K562 (cell line): Measurements from ENCODE around the gene CCDC85C. TPM values are rescaled to one million over a fixed set of nuclear protein-coding genes. Genes with fewer than 3 reads are reported as not detected.

Source experiments
- ATAC-seq: fragments of 200-7000 bp; cut with Tn5 transposase; 3 replicates; pipeline ENCODE4 v1.9.1; 2020; ENCODE audit warnings: moderate library complexity
- BruUV-seq: library from RNA; stranded (reverse); fragments of 400-500 nt; replicated peaks from 2 replicates; lab custom pipeline; 2021; lab: Mats Ljungman, UMichigan
- CTCF ChIA-PET: fragments of 300-600 bp; formaldehyde crosslinking; extraction: SDS; loops from one replicate; lab custom pipeline; 2021; ENCODE audit warnings: low intra/inter-chr PET ratio; lab: Yijun Ruan, JAX
- POLR2A ChIA-PET: fragments of 300-600, 350-650 bp; sonication (Branson Sonifier 250); formaldehyde crosslinking; extraction: SDS; loops from one replicate; lab custom pipeline; 2021; ENCODE audit warnings: antibody characterized with exemption, inconsistent platforms; lab: Yijun Ruan, JAX
- DNase-seq, 4 experiments: peaks; one replicate each; pipeline versions ENCODE4 v3.0.0 to v3.0.0-alpha.2; 2011 to 2018; ENCODE audit warnings: low spot score in 3 of 4, mixed read lengths in 3 of 4; ENCODE audit errors: extremely low read depth in 1 of 4
- FAIRE-seq: peaks from 2 replicates; lab custom pipeline; 2011; peaks lifted over from hg19 to GRCh38; lab: Jason Lieb, UNC
- H2AFZ ChIP-seq: 2 replicates; pipeline ENCODE4 v1.6.0; 2011; ENCODE audit warnings: low read depth, low read length, control low read depth, inconsistent platforms
- H3K27ac ChIP-seq: fragments of 200-600 bp; 3 replicates; pipeline ENCODE4 v1.8.0; 2011; ENCODE audit warnings: low read depth, mild to moderate bottlenecking, control low read depth, inconsistent platforms, low read length, moderate library complexity, mixed read lengths; ENCODE audit errors: extremely low read depth
- H3K27me3 ChIP-seq, 2 experiments: fragments of 300-600 bp in 1 of 2; 2 replicates in 1 of 2; 3 replicates in 1 of 2; pipeline versions ENCODE4 v1.6.0 to v1.8.0; 2011; ENCODE audit warnings: inconsistent platforms in 2 of 2, low read length in 2 of 2, mild to moderate bottlenecking in 1 of 2, mixed read lengths in 1 of 2, moderate library complexity in 1 of 2; ENCODE audit not compliant: control insufficient read depth in 2 of 2, insufficient read depth in 2 of 2
- H3K36me3 ChIP-seq: fragments of 300-600 bp; 3 replicates; pipeline ENCODE4 v1.8.0; 2011; ENCODE audit warnings: mild to moderate bottlenecking, low read length, inconsistent platforms; ENCODE audit not compliant: control insufficient read depth, insufficient read depth
- H3K4me1 ChIP-seq, 2 experiments: fragments of 200-600 bp in 1 of 2; replicated peaks in 1 of 2; 2 replicates in 1 of 2; 3 replicates in 1 of 2; pipeline versions ENCODE4 v1.5.1 to v1.8.0; 2011; ENCODE audit warnings: inconsistent platforms in 2 of 2, low read length in 2 of 2, mild to moderate bottlenecking in 1 of 2, mixed read lengths in 1 of 2, moderate library complexity in 1 of 2; ENCODE audit not compliant: control insufficient read depth in 2 of 2, insufficient read depth in 2 of 2
- H3K4me2 ChIP-seq: 2 replicates; pipeline ENCODE4 v1.6.1; 2011; ENCODE audit warnings: low read length, control low read depth, inconsistent platforms, mixed read lengths; ENCODE audit not compliant: insufficient read depth
- H3K4me3 ChIP-seq: fragments of 200-600 bp; sonication (generic), shearing (Covaris generic); 2 replicates; pipeline ENCODE4 v1.5.1; 2016; ENCODE audit warnings: control low read depth, inconsistent platforms
- H3K79me2 ChIP-seq: fragments of 200-600 bp; 3 replicates; pipeline ENCODE4 v1.8.0; 2011; ENCODE audit warnings: low read length, inconsistent platforms; ENCODE audit not compliant: control insufficient read depth, insufficient read depth
- H3K9ac ChIP-seq, 2 experiments: 2 replicates each; pipeline versions ENCODE4 v1.6.0 to v1.6.1; 2011; ENCODE audit warnings: low read depth in 2 of 2, low read length in 2 of 2, control low read depth in 1 of 2, inconsistent platforms in 1 of 2, mild to moderate bottlenecking in 1 of 2, mixed read lengths in 1 of 2; ENCODE audit not compliant: insufficient read depth in 1 of 2
- H3K9me1 ChIP-seq: one replicate; pipeline ENCODE4 v1.6.0; 2011; ENCODE audit warnings: inconsistent platforms, mild to moderate bottlenecking, low read length, moderate library complexity; ENCODE audit not compliant: control insufficient read depth, insufficient read depth
- H3K9me3 ChIP-seq: replicated peaks from 2 replicates; pipeline ENCODE4 v1.5.1; 2011; ENCODE audit warnings: low read depth, low read length, inconsistent platforms; ENCODE audit not compliant: control insufficient read depth, insufficient read depth
- H4K20me1 ChIP-seq: replicated peaks from 2 replicates; pipeline ENCODE4 v1.6.1; 2011; ENCODE audit warnings: low read length, inconsistent platforms, mixed read lengths; ENCODE audit not compliant: control insufficient read depth, insufficient read depth
- CSDE1 ChIP-seq, 2 experiments: fragments of 450-650 bp; IDR thresholded peaks; 2 replicates each; pipeline ENCODE4 v1.6.1; 2016; ENCODE audit warnings: mild to moderate bottlenecking in 1 of 2
- ELF4 ChIP-seq: fragments of 450-650 bp; formaldehyde crosslinking; IDR thresholded peaks from 2 replicates; pipeline ENCODE4 v1.4.0; 2022; ENCODE audit warnings: missing genetic modification characterization
- HNRNPH1 ChIP-seq: fragments of 200-400 bp; formaldehyde crosslinking; optimal IDR thresholded peaks from 2 replicates; pipeline ENCODE3; 2017; ENCODE audit warnings: low read depth, mild to moderate bottlenecking, low read length, moderate library complexity
- KAT7 ChIP-seq: sonication (generic); formaldehyde crosslinking; IDR thresholded peaks from 2 replicates; pipeline ENCODE4 v1.8.0; 2022; ENCODE audit warnings: missing genetic modification reagents, mild to moderate bottlenecking, borderline replicate concordance
- NRF1 ChIP-seq, 2 experiments: fragments of 450-650 bp; IDR thresholded peaks in 1 of 2; conservative IDR thresholded peaks in 1 of 2; 2 replicates each; pipeline ENCODE4 v1.6.1; 2014; ENCODE audit warnings: mild to moderate bottlenecking in 2 of 2
- PATZ1 ChIP-seq: fragments of 250-450 bp; sonication (Bioruptor Pico); IDR thresholded peaks from 2 replicates; pipeline ENCODE4 v1.5.0; 2020; ENCODE audit warnings: mild to moderate bottlenecking, borderline replicate concordance
- RERE ChIP-seq: sonication (generic); formaldehyde crosslinking; IDR thresholded peaks from 2 replicates; pipeline ENCODE4 v1.8.0; 2023; ENCODE audit warnings: missing genetic modification reagents, mild to moderate bottlenecking, borderline replicate concordance
- SAP30 ChIP-seq: fragments of 200-600 bp; sonication (generic); IDR thresholded peaks from 2 replicates; pipeline ENCODE4 v1.6.1; 2012; ENCODE audit warnings: borderline replicate concordance, low read depth, mild to moderate bottlenecking, moderate library complexity, low read length, control low read depth, inconsistent platforms; ENCODE audit not compliant: insufficient read depth, poor library complexity, severe bottlenecking
- SLC30A9 ChIP-seq: fragments of 250-450 bp; sonication (Bioruptor Pico); IDR thresholded peaks from 2 replicates; pipeline ENCODE4 v1.8.0; 2022; ENCODE audit warnings: mild to moderate bottlenecking, moderate library complexity
- SMAD3 ChIP-seq: fragments of 450-650 bp; formaldehyde crosslinking; conservative IDR thresholded peaks from 2 replicates; pipeline ENCODE4 v1.4.0; 2020; ENCODE audit warnings: mild to moderate bottlenecking
- SNRNP70 ChIP-seq: fragments of 200-400 bp; formaldehyde crosslinking; optimal IDR thresholded peaks from 2 replicates; pipeline ENCODE3; 2017; ENCODE audit warnings: low read depth, low read length
- STAG1 ChIP-seq: sonication (generic); formaldehyde crosslinking; IDR thresholded peaks from 2 replicates; pipeline ENCODE4 v1.5.0; 2020; ENCODE audit warnings: missing genetic modification reagents, borderline replicate concordance
- TCF7 ChIP-seq: sonication (generic); IDR thresholded peaks from 2 replicates; pipeline ENCODE4 v1.6.1; 2016; ENCODE audit warnings: antibody characterized with exemption, borderline replicate concordance
- TGIF2 ChIP-seq: sonication (generic); formaldehyde crosslinking; IDR thresholded peaks from 2 replicates; pipeline ENCODE4 v1.8.1; 2022; ENCODE audit warnings: mild to moderate bottlenecking, missing genetic modification reagents, moderate library complexity
- ZFP36 ChIP-seq: fragments of 150-350 bp; IDR thresholded peaks from 2 replicates; pipeline ENCODE4 v1.6.1; 2018; ENCODE audit warnings: low read length, low read depth; ENCODE audit not compliant: partially characterized antibody
- ZNF143 ChIP-seq: sonication (generic); formaldehyde crosslinking; IDR thresholded peaks from 2 replicates; pipeline ENCODE4 v1.9.0; 2022; ENCODE audit warnings: mild to moderate bottlenecking, missing genetic modification reagents
- WGBS: fragments of 100-300 bp; shearing (Covaris generic); methylation state at CpG from one replicate; pipeline ENCODE4 v1.1.6; 2016; ENCODE audit warnings: low coverage, mixed read lengths; ENCODE audit not compliant: insufficient coverage; ENCODE audit errors: missing lambda C conversion rate; 5-methylcytosine and 5-hydroxymethylcytosine counted together
- in situ Hi-C: fragments of 300-500 bp; cut with MboI; formaldehyde crosslinking; loops from 4 replicates; pipeline ENCODE4 v1.15.0; 2018; ENCODE audit warnings: inconsistent platforms, mixed read lengths
- intact Hi-C: fragments of 100-400 bp; cut with micrococcal nuclease; formaldehyde crosslinking; loops from 2 replicates; pipeline ENCODE4 v1.14.2; 2022
- polyA plus RNA-seq, 8 experiments: library from polyadenylated mRNA; depleted of rRNA in 4 of 8; stranded (reverse) in 5 of 8; unstranded in 3 of 8; fragments of >200 nt; fragmentation: Nextera tagmentation in 2 of 8; fragmentation: Illumina TruSeq in 1 of 8; extraction: Ambion mirVana in 2 of 8; extraction: Trizol in 1 of 8; gene quantifications; 2 replicates each; pipeline versions ENCODE4 v1.2.1 to v1.2.3, GENCODE V29; 2011 to 2014; ENCODE audit warnings: inconsistent platforms in 1 of 8, missing spikeins in 1 of 8
- total RNA-seq, 7 experiments: library from RNA; depleted of rRNA in 6 of 7; stranded (reverse); fragments of >200 nt in 6 of 7; fragmentation: Illumina TruSeq in 2 of 7; extraction: Trizol in 2 of 7; gene quantifications; 2 replicates each; pipeline versions ENCODE4 v1.2.1 to v1.2.3, GENCODE V29; 2011 to 2021; ENCODE audit warnings: low replicate concordance in 1 of 7

The CCDC85C gene
- total and polyA plus RNA-seq, 9 of the 15 experiments (the other 6 are each of a cell fraction or from before 2014, with no cell fraction given) = 0.18 to 22.0 (median 6.3) TPM

- no peak for FAIRE-seq
- intact Hi-C loops = no loop called here
- in situ Hi-C loops = no loop called here
- TF ChIP-seq NRF1 (conservative IDR thresholded peaks at IDR 0.05 in 1 of 2, IDR thresholded peaks at IDR 0.05 in 1 of 2) = no peak
- TF ChIP-seq ZFP36 = no peak
- no peak for TF ChIP-seq SLC30A9 (CRISPR knock-in tag)
- no peak for TF ChIP-seq CSDE1 (IDR thresholded peaks at IDR 0.05)
- no peak for TF ChIP-seq TGIF2 (CRISPR knock-in tag)
- no peak for TF ChIP-seq RERE
- no peak for TF ChIP-seq STAG1 (CRISPR knock-in tag)
- TF ChIP-seq SNRNP70 = no peak
- TF ChIP-seq HNRNPH1 = no peak
- no peak for TF ChIP-seq TCF7
- no peak for TF ChIP-seq SMAD3 (CRISPR knock-in tag)
- TF ChIP-seq ELF4 (CRISPR knock-in tag) = no peak
- no peak for TF ChIP-seq KAT7
- TF ChIP-seq SAP30 = no peak
- TF ChIP-seq ZNF143 (CRISPR knock-in tag) = no peak
- TF ChIP-seq PATZ1 (CRISPR knock-in tag) = no peak
Measured at GRCh38 chr14:99542566-99542965, 61.4 kb downstream of the CCDC85C start.

More at GRCh38 chr14:99542566-99542965, 61.4 kb downstream of the CCDC85C start:
- Histone ChIP-seq H4K20me1 (peaks cover 33% of the 10 kb centered on the region), H3K4me2 (no peak overlapping the region), H3K79me2 (no peaks in the 10 kb centered on the region; the same call in 2 of the 3 replicates), H3K9me1 (peaks cover 3% of the 10 kb centered on the region), H3K4me3 (no peak overlapping the region), H3K36me3 (no peaks in the 10 kb centered on the region), H2AFZ (no peak overlapping the region), H3K9me3 (no peaks in the 10 kb centered on the region), H3K27me3 (no peaks in the 10 kb centered on the region), H3K4me1 (peaks cover 13 to 45% of the 10 kb centered on the region in 2 experiments), H3K27ac (no peak overlapping the region), H3K9ac (no peak overlapping the region)
- ChIA-PET POLR2A (no interaction called here), CTCF (no interaction called here)
- no peak for DNase-seq
- BruUV-seq = no TSS peak
- WGBS = 64% methylated on average over 8 of the region's 13 CpGs
- ATAC-seq = no peak
